ENCODE measurements around the gene DLG2.

Gene DLG2

DNA sequence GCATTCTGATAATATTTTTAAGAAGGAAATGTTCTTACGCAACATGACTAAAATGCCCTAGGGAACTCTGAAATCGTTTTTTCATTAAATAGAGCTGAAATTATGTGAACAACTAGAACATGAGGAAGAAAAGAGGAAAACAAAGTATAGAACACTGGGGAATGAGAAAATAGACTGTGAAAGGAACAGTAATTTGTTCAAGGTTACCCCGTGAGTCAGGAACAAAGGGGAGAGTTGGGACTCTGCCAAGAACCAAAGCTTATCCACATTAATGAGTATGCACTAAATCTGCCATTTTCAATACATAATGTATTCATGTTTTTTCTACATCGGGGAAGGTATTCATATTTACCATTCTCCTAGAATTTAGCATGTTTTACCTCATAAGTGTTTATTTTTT lies 1379.2 kb downstream of the DLG2 start:
- Mint-ChIP-seq H3K4me3 (no peak overlapping the region), H3K9me3 (no peaks in the 10 kb centered on the region), H3K4me1 (no peaks in the 10 kb centered on the region), H3K27me3 (no peaks in the 10 kb centered on the region), H3K36me3 (no peaks in the 10 kb centered on the region), H3K27ac (no peak overlapping the region)
- no peak for DNase-seq (ENCODE audit: low spot score in 2 of 2)
- ATAC-seq (ENCODE audit: low read depth), result no peak

DNA sequence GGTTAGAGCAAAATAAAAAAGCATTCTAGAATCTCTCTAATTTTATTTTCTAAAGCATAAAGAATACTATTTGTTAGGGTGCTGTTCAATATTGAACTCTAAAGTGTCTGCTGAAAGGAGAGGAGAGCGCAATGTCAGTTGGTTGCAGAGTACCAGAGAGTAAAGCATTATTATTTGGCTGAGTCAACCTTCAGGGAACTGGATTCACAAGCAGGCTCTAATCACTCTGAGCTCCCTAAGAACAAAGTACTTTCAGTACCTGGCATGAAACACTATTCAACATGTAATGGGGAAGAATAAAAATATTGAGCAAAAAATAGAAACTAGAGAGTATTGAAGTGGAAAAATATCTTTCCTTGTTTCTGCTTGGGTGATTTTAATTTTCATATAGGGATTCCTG lies 1380.0 kb downstream of the DLG2 start:
- no peaks in the 10 kb centered on the region for H3K4me1 Mint-ChIP-seq
- ATAC-seq (ENCODE audit: low read depth), result no peak
- H3K9me3 Mint-ChIP-seq, result no peaks in the 10 kb centered on the region
- no peak for DNase-seq (ENCODE audit: low spot score in 2 of 2)
- H3K36me3 Mint-ChIP-seq, result no peaks in the 10 kb centered on the region
- no peaks in the 10 kb centered on the region for H3K27me3 Mint-ChIP-seq
- H3K4me3 Mint-ChIP-seq, result no peak overlapping the region
- H3K27ac Mint-ChIP-seq, result no peak overlapping the region

GRCh38 chr11:84243629-84244263 lies 1383.4 kb downstream of the DLG2 start:
- no peaks in the 10 kb centered on the region for H3K9me3 Mint-ChIP-seq
- no peaks in the 10 kb centered on the region for H3K4me1 Mint-ChIP-seq
- H3K4me3 Mint-ChIP-seq, result no peak overlapping the region
- H3K27ac Mint-ChIP-seq, result no peak overlapping the region
- no peaks in the 10 kb centered on the region for H3K27me3 Mint-ChIP-seq
- no peaks in the 10 kb centered on the region for H3K36me3 Mint-ChIP-seq
- DNase-seq (ENCODE audit: low spot score in 2 of 2) (no peak), ATAC-seq (ENCODE audit: low read depth) (no peak)

DNA sequence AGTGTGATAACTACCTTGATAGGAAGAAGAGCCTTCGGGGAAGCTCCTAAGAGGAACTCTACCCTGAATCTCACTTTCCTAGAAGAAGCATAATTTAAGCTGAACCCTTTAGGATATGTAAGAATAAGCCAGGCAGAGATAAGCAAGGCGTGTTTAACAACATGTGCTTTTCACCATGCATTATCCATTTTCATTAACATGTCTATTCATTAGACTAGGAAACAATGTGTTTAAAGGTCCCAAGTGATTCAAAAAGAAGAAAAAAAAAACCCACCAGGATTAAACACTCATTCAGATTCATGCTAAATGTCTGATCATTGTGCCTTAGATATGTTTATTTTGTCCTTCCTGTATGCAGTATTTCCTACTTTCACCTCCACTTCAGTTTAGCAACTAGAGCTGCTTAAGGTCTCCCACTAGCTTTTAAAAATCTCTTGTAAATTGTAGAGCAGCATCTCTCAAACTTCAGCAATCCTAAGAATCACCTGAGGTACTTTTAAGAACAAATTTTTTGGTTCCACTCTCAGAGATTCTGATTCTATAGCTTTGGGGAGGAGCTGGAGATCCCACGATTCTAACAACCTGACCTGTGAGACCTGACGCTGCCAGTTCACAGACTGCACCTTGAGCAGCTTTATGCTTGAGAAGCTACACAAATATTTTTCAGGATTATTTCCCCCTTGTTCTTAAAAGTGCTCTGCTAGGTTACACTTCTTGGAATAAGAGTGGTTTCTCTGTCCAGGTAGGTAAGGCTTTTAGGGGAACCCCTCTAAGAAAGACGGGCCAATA lies 1385.6 kb downstream of the DLG2 start:
- DNase-seq (ENCODE audit: low spot score in 2 of 2), result no peak
- H3K9me3 Mint-ChIP-seq, result no peaks in the 10 kb centered on the region
- no peaks in the 10 kb centered on the region for H3K4me1 Mint-ChIP-seq
- no peak for ATAC-seq (ENCODE audit: low read depth)
- no peak overlapping the region for H3K27ac Mint-ChIP-seq
- no peaks in the 10 kb centered on the region for H3K36me3 Mint-ChIP-seq
- H3K4me3 Mint-ChIP-seq, result no peak overlapping the region
- no peaks in the 10 kb centered on the region for H3K27me3 Mint-ChIP-seq

- Mint-ChIP-seq H3K27me3 (no peaks in the 10 kb centered on the region), H3K4me3 (no peak overlapping the region), H3K4me1 (no peaks in the 10 kb centered on the region), H3K9me3 (no peaks in the 10 kb centered on the region), H3K27ac (no peak overlapping the region), H3K36me3 (no peaks in the 10 kb centered on the region)
- ATAC-seq (ENCODE audit: low read depth), result no peak
- DNase-seq (ENCODE audit: low spot score in 2 of 2), result no peak
These were observed 1386.3 kb downstream of the DLG2 start for GRCh38 chr11:84240847-84241246.

- DNase-seq (ENCODE audit: low spot score in 2 of 2), result no peak
- Mint-ChIP-seq H3K4me1 (no peaks in the 10 kb centered on the region), H3K27me3 (no peaks in the 10 kb centered on the region), H3K4me3 (no peak overlapping the region), H3K9me3 (no peaks in the 10 kb centered on the region), H3K36me3 (no peaks in the 10 kb centered on the region), H3K27ac (no peak overlapping the region)
- no peak for ATAC-seq (ENCODE audit: low read depth)
These were observed 1390.7 kb downstream of the DLG2 start for GRCh38 chr11:84236436-84236835.

DNA sequence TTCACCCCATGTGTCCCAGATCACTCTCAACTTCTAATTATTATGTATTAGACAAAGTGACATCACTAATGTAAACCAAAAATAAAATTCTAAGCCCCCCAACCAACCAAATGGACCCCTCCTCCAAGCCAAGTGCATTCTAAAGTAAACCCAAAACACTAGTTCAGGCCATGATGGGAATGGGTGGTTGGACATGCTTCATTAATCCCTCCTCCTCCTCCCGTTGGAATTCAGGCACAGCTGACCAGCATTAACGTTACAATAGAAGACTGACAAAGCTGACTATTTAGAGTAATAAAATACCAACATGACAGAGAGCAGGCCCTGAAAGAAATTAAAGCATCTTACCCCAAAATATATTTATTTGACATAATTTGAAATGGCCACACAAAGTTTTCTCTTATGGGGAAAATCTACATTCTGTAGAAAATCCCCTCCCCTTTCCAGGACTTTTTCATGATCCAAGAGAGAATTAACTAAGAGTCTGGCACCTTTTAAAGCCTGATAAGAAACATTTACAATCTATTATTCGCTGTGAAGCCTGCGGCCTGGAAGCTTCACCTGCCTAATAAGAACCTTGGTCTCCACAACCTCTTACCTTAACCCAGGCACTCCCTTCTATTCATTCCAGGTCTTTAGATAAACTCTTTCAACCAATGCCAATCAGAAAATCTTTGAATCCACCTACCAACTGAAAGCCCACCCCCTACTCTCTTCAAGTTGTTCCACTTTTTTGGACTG lies 1392.5 kb downstream of the DLG2 start:
- Mint-ChIP-seq H3K4me1 (no peaks in the 10 kb centered on the region), H3K27me3 (no peaks in the 10 kb centered on the region), H3K36me3 (no peaks in the 10 kb centered on the region), H3K9me3 (peaks cover 1% of the 10 kb centered on the region), H3K27ac (no peak overlapping the region), H3K4me3 (no peak overlapping the region)
- ATAC-seq (ENCODE audit: low read depth) (no peak), DNase-seq (ENCODE audit: low spot score in 2 of 2) (no peak)

- no peaks in the 10 kb centered on the region for H3K36me3 Mint-ChIP-seq
- H3K27me3 Mint-ChIP-seq, result no peaks in the 10 kb centered on the region
- H3K4me1 Mint-ChIP-seq, result no peaks in the 10 kb centered on the region
- DNase-seq (ENCODE audit: low spot score in 2 of 2) (no peak), ATAC-seq (ENCODE audit: low read depth) (no peak)
- H3K4me3 Mint-ChIP-seq, result no peak overlapping the region
- H3K27ac Mint-ChIP-seq, result no peak overlapping the region
- peaks cover 1% of the 10 kb centered on the region for H3K9me3 Mint-ChIP-seq
These were observed 1393.1 kb downstream of the DLG2 start for GRCh38 chr11:84234011-84234410.

DNA sequence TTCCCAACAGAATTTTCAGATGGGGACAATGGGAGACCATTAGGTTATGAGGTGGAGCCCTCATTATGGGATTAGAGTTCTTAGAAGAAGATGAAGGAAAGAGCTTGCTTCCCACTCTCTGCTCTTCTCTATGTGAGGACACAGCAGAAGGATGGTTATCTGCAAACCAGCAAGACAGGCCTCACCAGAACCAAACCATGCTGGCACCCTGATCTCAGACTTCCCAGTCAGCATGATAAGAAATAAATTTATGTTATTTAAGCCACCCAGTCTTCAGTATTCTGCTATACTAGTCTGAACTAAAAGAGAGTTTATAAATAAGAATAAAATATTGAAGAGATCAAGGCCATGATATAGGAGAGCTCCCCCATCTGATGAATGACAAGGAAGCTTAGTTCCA lies 1394.6 kb downstream of the DLG2 start:
- DNase-seq (ENCODE audit: low spot score in 2 of 2), result no peak

DNA sequence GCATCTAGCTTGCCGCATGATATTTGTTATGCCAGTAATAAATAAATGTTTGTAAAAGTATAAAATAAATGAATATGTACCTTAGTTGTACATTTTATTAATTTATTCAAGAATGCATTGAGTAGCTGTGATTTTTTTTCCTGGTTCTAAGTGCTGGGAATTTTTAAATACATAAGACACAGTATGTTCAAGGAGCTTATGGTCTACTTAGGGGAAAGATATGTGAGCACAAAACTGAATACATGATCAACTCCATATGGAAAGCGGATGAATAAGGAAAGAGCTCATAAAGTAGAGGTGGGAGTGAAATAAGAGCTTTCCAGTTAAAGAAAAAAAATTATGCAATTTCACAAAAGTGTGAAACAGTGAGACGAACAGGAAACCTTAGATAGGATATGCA lies 1396.7 kb downstream of the DLG2 start:
- no peak overlapping the region for H3K4me3 Mint-ChIP-seq

More for the DNA sequence above, 1394.6 kb downstream of the DLG2 start:
- H3K4me1 Mint-ChIP-seq, result no peaks in the 10 kb centered on the region
- ATAC-seq (ENCODE audit: low read depth), result no peak
- H3K4me3 Mint-ChIP-seq, result no peak overlapping the region
- no peaks in the 10 kb centered on the region for H3K36me3 Mint-ChIP-seq
- no peaks in the 10 kb centered on the region for H3K27me3 Mint-ChIP-seq
- no peak overlapping the region for H3K27ac Mint-ChIP-seq
- H3K9me3 Mint-ChIP-seq, result peaks cover 3% of the 10 kb centered on the region

GRCh38 chr11:84227970-84228665 lies 1399.0 kb downstream of the DLG2 start:
- DNase-seq (ENCODE audit: low spot score in 2 of 2) (no peak), ATAC-seq (ENCODE audit: low read depth) (no peak)
- Mint-ChIP-seq H3K36me3 (no peaks in the 10 kb centered on the region), H3K27me3 (no peaks in the 10 kb centered on the region), H3K9me3 (peaks cover 3% of the 10 kb centered on the region), H3K4me1 (no peaks in the 10 kb centered on the region), H3K4me3 (no peak overlapping the region), H3K27ac (no peak overlapping the region)

More for the DNA sequence above, 1396.7 kb downstream of the DLG2 start:
- no peak for DNase-seq (ENCODE audit: low spot score in 2 of 2)
- Mint-ChIP-seq H3K27ac (no peak overlapping the region), H3K9me3 (peaks cover 3% of the 10 kb centered on the region), H3K4me1 (no peaks in the 10 kb centered on the region), H3K27me3 (no peaks in the 10 kb centered on the region), H3K36me3 (no peaks in the 10 kb centered on the region)
- no peak for ATAC-seq (ENCODE audit: low read depth)

DNA sequence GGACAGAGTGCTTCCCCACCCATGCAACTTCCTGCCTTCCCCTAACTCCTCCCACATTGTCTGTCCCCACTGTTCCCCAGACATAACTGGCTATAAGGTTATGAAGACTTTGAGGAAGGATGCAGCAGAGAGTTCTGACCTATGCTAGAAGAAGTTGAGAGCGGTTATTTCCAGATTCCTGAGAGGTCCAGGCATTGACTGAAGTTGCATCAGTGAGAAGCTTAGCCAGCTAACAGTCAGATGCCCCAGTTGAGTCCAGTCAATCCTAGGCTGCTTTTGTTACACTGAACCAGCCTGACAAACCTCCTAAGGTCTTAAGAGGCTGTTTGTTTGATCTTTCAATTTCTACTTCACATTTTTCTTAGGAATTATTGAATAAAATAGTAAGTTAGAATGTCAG lies 1403.1 kb downstream of the DLG2 start:
- ATAC-seq (ENCODE audit: low read depth) (no peak), DNase-seq (ENCODE audit: low spot score in 2 of 2) (no peak)
- H3K27ac Mint-ChIP-seq, result no peak overlapping the region
- H3K9me3 Mint-ChIP-seq, result peaks cover 1% of the 10 kb centered on the region
- no peaks in the 10 kb centered on the region for H3K36me3 Mint-ChIP-seq
- H3K27me3 Mint-ChIP-seq, result no peaks in the 10 kb centered on the region
- H3K4me1 Mint-ChIP-seq, result no peaks in the 10 kb centered on the region
- H3K4me3 Mint-ChIP-seq, result no peak overlapping the region

GRCh38 chr11:84218318-84218717 lies 1408.8 kb downstream of the DLG2 start:
- H3K27ac Mint-ChIP-seq, result no peak overlapping the region
- no peaks in the 10 kb centered on the region for H3K4me1 Mint-ChIP-seq
- DNase-seq (ENCODE audit: low spot score in 2 of 2) (no peak), ATAC-seq (ENCODE audit: low read depth) (no peak)
- H3K27me3 Mint-ChIP-seq, result no peaks in the 10 kb centered on the region
- H3K36me3 Mint-ChIP-seq, result no peaks in the 10 kb centered on the region
- H3K9me3 Mint-ChIP-seq, result peaks cover 2% of the 10 kb centered on the region
- no peak overlapping the region for H3K4me3 Mint-ChIP-seq

DNA sequence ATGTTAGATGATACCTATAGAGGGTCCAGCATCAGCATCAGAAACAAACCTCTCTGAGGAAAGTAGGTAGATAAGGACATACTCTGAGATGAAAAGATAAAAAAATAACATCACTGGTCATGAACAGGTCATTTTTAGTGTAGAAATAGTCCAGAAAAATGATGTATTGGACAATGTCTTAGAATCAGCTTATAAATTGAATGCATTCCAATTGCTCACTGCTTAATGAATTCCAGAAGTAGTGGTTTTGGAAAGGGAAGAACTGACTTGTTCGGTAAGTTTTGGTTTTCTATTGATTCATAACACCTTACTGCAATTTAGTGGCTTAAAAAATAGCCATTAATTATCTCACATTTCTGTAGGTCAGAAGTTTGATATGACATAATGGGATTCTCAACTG lies 1411.5 kb downstream of the DLG2 start:
- no peak for ATAC-seq (ENCODE audit: low read depth)
- peaks cover 2% of the 10 kb centered on the region for H3K9me3 Mint-ChIP-seq
- no peak overlapping the region for H3K4me3 Mint-ChIP-seq
- H3K36me3 Mint-ChIP-seq, result no peaks in the 10 kb centered on the region
- H3K27ac Mint-ChIP-seq, result no peak overlapping the region
- no peaks in the 10 kb centered on the region for H3K4me1 Mint-ChIP-seq
- DNase-seq (ENCODE audit: low spot score in 2 of 2), result no peak
- no peaks in the 10 kb centered on the region for H3K27me3 Mint-ChIP-seq

Data from memory B cell (primary cell).